MM.1S (cell line): ENCODE results near the gene CAPZA2.

Source experiments
- EZH2 ChIP-seq: fragments of 300-600 bp; sonication (generic); optimal IDR thresholded peaks from 2 replicates; pipeline ENCODE3; 2017; ENCODE audit warnings: low read depth, mild to moderate bottlenecking, antibody characterized with exemption, low read length, mixed read lengths
- TF ChIP-seq, protein P1 (sequence below): fragments of 300-600 bp; sonication (generic); IDR thresholded peaks from 2 replicates; pipeline ENCODE4 v1.5.1; 2016; ENCODE audit warnings: antibody characterized with exemption, low read length, mixed read lengths

DNA sequence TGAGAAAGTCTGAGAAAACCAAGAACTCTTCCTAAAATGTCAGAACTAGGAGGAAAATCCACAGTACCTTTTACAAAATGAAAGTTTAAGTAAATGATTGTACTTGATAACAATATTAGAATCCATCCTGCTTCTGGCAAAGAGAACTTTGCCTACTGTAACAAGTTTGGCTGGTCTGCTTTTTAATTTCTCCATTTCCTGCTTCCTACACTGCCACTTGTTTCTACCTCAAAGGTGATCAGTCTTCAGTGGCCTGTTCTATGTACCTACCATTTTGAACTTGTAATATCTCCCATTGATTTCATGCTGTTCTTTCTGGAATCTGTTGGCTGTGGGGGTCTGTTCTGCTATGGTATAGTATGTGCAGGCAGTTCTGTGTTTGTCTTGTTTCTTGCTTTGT, 32.9 kb upstream of the CAPZA2 start:
- TF ChIP-seq EZH2 = no peak
- TF ChIP-seq, protein P1, sequence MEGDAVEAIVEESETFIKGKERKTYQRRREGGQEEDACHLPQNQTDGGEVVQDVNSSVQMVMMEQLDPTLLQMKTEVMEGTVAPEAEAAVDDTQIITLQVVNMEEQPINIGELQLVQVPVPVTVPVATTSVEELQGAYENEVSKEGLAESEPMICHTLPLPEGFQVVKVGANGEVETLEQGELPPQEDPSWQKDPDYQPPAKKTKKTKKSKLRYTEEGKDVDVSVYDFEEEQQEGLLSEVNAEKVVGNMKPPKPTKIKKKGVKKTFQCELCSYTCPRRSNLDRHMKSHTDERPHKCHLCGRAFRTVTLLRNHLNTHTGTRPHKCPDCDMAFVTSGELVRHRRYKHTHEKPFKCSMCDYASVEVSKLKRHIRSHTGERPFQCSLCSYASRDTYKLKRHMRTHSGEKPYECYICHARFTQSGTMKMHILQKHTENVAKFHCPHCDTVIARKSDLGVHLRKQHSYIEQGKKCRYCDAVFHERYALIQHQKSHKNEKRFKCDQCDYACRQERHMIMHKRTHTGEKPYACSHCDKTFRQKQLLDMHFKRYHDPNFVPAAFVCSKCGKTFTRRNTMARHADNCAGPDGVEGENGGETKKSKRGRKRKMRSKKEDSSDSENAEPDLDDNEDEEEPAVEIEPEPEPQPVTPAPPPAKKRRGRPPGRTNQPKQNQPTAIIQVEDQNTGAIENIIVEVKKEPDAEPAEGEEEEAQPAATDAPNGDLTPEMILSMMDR = no peak
